GM19372 (cell line): ENCODE measurements around the gene SYTL3.
"Not testable (repeated sequence)": the region's sequence is repeated elsewhere in the genome, so short reads cannot be mapped to it uniquely, and the experiment has no call there.

Source experiments
- ATAC-seq: cut with Tn5 transposase; IDR thresholded peaks from one replicate; pipeline ENCODE4 v1.9.1; 2021; ENCODE audit warnings: mild to moderate bottlenecking, low read depth, moderate library complexity; ENCODE audit not compliant: unreplicated experiment

Gene SYTL3

GRCh38 chr6:158649289-158650143, at the start of gene SYTL3:
TSS of gene SYTL3 (plus strand) at chr6:158650054. CDS start at chr6:158663269, 13,215 bp downstream.
- peak; percentile 46 for ATAC-seq

GRCh38 chr6:158603261-158604047, 46.4 kb upstream of the SYTL3 start:
- ATAC-seq = no peak

GRCh38 chr6:158604048-158604406, 45.8 kb upstream of the SYTL3 start:
- no peak for ATAC-seq

GRCh38 chr6:158605266-158605878, 44.5 kb upstream of the SYTL3 start:
- ATAC-seq = no peak

GRCh38 chr6:158606011-158606410, 43.8 kb upstream of the SYTL3 start:
- not testable (repeated sequence) for ATAC-seq

GRCh38 chr6:158606935-158607334, 42.9 kb upstream of the SYTL3 start:
- ATAC-seq = no peak

- ATAC-seq = no peak
Measured at GRCh38 chr6:158607411-158608170, 42.3 kb upstream of the SYTL3 start.

GRCh38 chr6:158608221-158608620, 41.6 kb upstream of the SYTL3 start:
- no peak for ATAC-seq

GRCh38 chr6:158609455-158610155, 40.2 kb upstream of the SYTL3 start:
- ATAC-seq = no peak

- no peak for ATAC-seq
Measured at GRCh38 chr6:158610319-158610968, 39.4 kb upstream of the SYTL3 start.

GRCh38 chr6:158611039-158611438, 38.8 kb upstream of the SYTL3 start:
- no peak for ATAC-seq

GRCh38 chr6:158611541-158612370, 38.1 kb upstream of the SYTL3 start:
- no peak for ATAC-seq

- not testable (repeated sequence) for ATAC-seq
Measured at GRCh38 chr6:158614606-158615005, 35.2 kb upstream of the SYTL3 start.

- ATAC-seq = not testable (repeated sequence)
Measured at GRCh38 chr6:158618289-158618688, 31.6 kb upstream of the SYTL3 start.

GRCh38 chr6:158619922-158620801, 29.7 kb upstream of the SYTL3 start:
- no peak for ATAC-seq

- no peak for ATAC-seq
Measured at GRCh38 chr6:158620963-158621693, 28.7 kb upstream of the SYTL3 start.
